Trophoblast cell (in vitro differentiated cells and primary cell): ENCODE measurements around the gene CRLF2.

Experiments used
- DNase-seq, 2 donors: peaks; one replicate each; pipeline ENCODE4 v3.0.0-alpha.2; 2016
- H2AFZ ChIP-seq: 2 replicates; pipeline ENCODE4 v1.6.1; 2013; ENCODE audit warnings: low read length, moderate library complexity, mild to moderate bottlenecking; ENCODE audit not compliant: insufficient read depth, poor library complexity
- H2AK5ac ChIP-seq: 2 replicates; pipeline ENCODE4 v1.6.1; 2013; ENCODE audit warnings: mild to moderate bottlenecking, low read length
- H2BK120ac ChIP-seq: 2 replicates; pipeline ENCODE4 v1.6.1; 2013; ENCODE audit warnings: low read length, mild to moderate bottlenecking, moderate library complexity; ENCODE audit not compliant: insufficient read depth, poor library complexity
- H2BK12ac ChIP-seq: 2 replicates; pipeline ENCODE4 v1.6.1; 2013; ENCODE audit warnings: mild to moderate bottlenecking, low read length, moderate library complexity
- H2BK5ac ChIP-seq: 2 replicates; pipeline ENCODE4 v1.6.1; 2013; ENCODE audit warnings: low read length, low read depth, moderate library complexity, mild to moderate bottlenecking; ENCODE audit not compliant: poor library complexity
- H3K14ac ChIP-seq: 2 replicates; pipeline ENCODE4 v1.6.1; 2013; ENCODE audit warnings: mild to moderate bottlenecking, low read length
- H3K18ac ChIP-seq: 2 replicates; pipeline ENCODE4 v1.6.1; 2013; ENCODE audit warnings: mild to moderate bottlenecking, low read length
- H3K23ac ChIP-seq: 2 replicates; pipeline ENCODE4 v1.6.1; 2013; ENCODE audit warnings: low read length
- H3K27ac ChIP-seq: 2 replicates; pipeline ENCODE4 v1.5.1; 2013; ENCODE audit warnings: low read depth, mild to moderate bottlenecking, inconsistent platforms, low read length, moderate library complexity
- H3K27me3 ChIP-seq: 2 replicates; pipeline ENCODE4 v1.6.1; 2013; ENCODE audit warnings: inconsistent platforms, mild to moderate bottlenecking, low read length, moderate library complexity; ENCODE audit not compliant: insufficient read depth
- H3K36me3 ChIP-seq, 2 experiments: 1 replicate in 1 of 2; 2 replicates in 1 of 2; pipeline ENCODE4 v1.6.1; 2013; ENCODE audit warnings: low read length in 2 of 2, mild to moderate bottlenecking in 2 of 2, moderate library complexity in 1 of 2; ENCODE audit not compliant: insufficient read depth in 2 of 2, control insufficient read depth in 1 of 2
- H3K4ac ChIP-seq: 2 replicates; pipeline ENCODE4 v1.6.1; 2013; ENCODE audit warnings: low read depth, mild to moderate bottlenecking, low read length, moderate library complexity
- H3K4me1 ChIP-seq, 2 experiments: 1 replicate in 1 of 2; 2 replicates in 1 of 2; pipeline ENCODE4 v1.6.1; 2013; ENCODE audit warnings: low read length in 2 of 2, mild to moderate bottlenecking in 2 of 2, moderate library complexity in 1 of 2; ENCODE audit not compliant: insufficient read depth in 2 of 2, control insufficient read depth in 1 of 2
- H3K4me2 ChIP-seq: 2 replicates; pipeline ENCODE4 v1.6.1; 2013; ENCODE audit warnings: inconsistent platforms, mild to moderate bottlenecking, low read length, moderate library complexity
- H3K4me3 ChIP-seq: 2 replicates; pipeline ENCODE4 v1.5.1; 2013; ENCODE audit warnings: mild to moderate bottlenecking, low read depth, low read length, inconsistent platforms
- H3K79me1 ChIP-seq: one replicate; pipeline ENCODE4 v1.6.1; 2013; ENCODE audit warnings: low read length
- H3K79me2 ChIP-seq: 2 replicates; pipeline ENCODE4 v1.6.1; 2013; ENCODE audit warnings: low read length, mild to moderate bottlenecking; ENCODE audit not compliant: control insufficient read depth, insufficient read depth, poor library complexity
- H3K9ac ChIP-seq: 2 replicates; pipeline ENCODE4 v1.6.1; 2013; ENCODE audit warnings: mild to moderate bottlenecking, low read length
- H3K9me3 ChIP-seq: 2 replicates; pipeline ENCODE4 v1.6.1; 2013; ENCODE audit warnings: low read depth, mild to moderate bottlenecking, control low read depth, inconsistent platforms, low read length; ENCODE audit not compliant: insufficient read depth
- H4K12ac ChIP-seq: 2 replicates; pipeline ENCODE4 v1.6.1; 2013; ENCODE audit warnings: low read depth, mild to moderate bottlenecking, low read length, moderate library complexity
- H4K8ac ChIP-seq: 2 replicates; pipeline ENCODE4 v1.6.1; 2013; ENCODE audit warnings: low read depth, mild to moderate bottlenecking, low read length, moderate library complexity
- H4K91ac ChIP-seq: one replicate; pipeline ENCODE4 v1.6.1; 2013; ENCODE audit warnings: low read depth, mild to moderate bottlenecking, low read length, moderate library complexity
- WGBS: extraction: QIAGEN DNeasy Blood & Tissue Kit; methylation state at CpG from one replicate; pipeline ENCODE4 v1.1.7; 2013; ENCODE audit warnings: missing lambda C conversion rate; ENCODE audit not compliant: insufficient read length, insufficient coverage; ENCODE audit errors: extremely low coverage; 5-methylcytosine and 5-hydroxymethylcytosine counted together

CRLF2 gene

DNA sequence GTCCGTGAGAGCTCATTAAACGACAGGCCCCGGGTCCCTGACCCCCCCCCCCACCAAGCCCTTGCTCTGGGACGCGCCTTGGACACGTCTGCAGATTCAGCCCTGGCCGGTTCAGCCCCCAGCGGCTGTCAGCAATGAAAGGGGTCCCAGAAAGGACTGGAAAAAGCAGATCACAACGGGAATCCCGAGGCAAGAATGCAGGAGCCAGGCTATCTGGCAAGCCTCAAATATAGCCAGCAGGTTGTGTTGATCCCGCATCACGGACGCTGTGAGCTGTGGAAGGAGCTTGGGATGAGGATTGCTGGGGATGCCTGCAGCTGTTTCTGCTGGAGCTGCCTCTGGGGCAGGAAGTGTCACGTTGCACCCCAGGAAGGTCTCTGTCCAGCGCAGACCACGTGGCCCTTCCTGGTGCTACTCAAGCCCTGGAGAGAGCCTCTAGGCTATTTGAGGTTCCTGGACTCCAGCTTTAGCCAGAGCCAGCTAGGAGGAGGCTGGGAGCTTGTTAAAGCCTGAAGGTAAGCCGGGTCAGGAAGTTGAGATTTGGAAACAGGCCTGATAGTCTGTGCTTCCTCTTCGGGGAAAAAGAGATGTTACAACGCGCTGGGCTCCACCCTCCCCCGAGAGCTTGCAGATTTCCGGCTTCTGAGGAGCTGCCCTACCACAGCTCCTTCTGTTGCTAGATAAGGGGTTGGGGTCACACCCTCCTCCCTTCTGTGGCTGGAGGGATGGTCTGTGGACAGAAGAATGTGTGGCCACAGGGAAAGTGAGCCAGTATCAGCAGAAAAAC, 36.8 kb upstream of the CRLF2 start:
- DNase-seq = peak; percentile 83 to 94
- H3K23ac ChIP-seq = no peak overlapping the region
- peak overlapping the region; percentile 98 for H2BK5ac ChIP-seq

DNA sequence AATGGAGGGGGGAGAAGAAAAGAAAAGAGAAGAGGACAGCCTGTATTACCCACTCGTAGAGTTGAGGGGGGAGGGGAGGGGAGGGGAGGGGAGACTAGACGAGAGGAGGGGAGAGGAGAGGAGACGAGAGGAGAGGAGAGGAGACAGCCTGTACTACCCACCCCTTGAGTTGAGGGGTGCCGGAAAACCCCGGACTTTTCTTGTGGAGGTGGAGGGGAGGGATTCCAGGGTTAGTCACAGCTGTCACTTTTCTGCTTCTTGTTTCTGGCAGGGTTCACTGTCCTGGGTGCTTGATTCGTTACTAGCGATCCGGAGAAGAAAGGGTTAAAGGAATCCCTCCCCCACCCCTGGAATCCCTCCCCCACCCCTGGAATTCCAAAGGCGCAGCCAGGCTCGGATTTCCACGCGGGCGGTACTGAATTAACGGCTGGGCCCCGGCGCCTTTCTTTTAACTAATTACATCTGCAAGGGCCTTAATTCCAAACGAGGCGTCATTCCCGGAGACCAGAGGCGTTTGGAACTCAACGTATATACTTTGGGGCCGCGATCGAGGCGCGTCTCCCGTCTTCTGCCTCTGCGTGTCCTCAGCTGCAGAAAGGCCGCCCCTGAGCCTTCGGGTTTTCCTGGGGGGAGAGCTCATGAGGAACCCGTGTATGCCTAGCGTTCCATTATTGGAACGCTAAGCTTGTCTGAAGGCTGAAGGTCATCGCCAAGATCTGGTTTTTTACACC, 36.0 kb upstream of the CRLF2 start:
- peak overlapping the region; percentile 79 for H2AFZ ChIP-seq
- H2BK5ac ChIP-seq = peak overlapping the region; percentile 98
- peak overlapping the region; percentile 85 for H3K14ac ChIP-seq
- H3K9me3 ChIP-seq = no peaks in the 10 kb centered on the region
- no peak overlapping the region for H3K4me3 ChIP-seq
- H3K9ac ChIP-seq = peak overlapping the region; percentile 13
- H3K4ac ChIP-seq = peak overlapping the region; percentile 81
- peaks cover 2% of the 10 kb centered on the region for H3K79me2 ChIP-seq
- H4K12ac ChIP-seq = peak overlapping the region; percentile 67
- H2BK120ac ChIP-seq = peak overlapping the region; percentile 99
- H3K36me3 ChIP-seq = no peaks in the 10 kb centered on the region
- H3K18ac ChIP-seq = peak overlapping the region; percentile 90
- no CpG with 5 or more reads among the region's 34 CpGs for WGBS
- H4K8ac ChIP-seq = peak overlapping the region; percentile 98
- peak overlapping the region; percentile 39 for H2AK5ac ChIP-seq
- no peak overlapping the region for H3K23ac ChIP-seq
- peak overlapping the region; percentile 100 for H3K27ac ChIP-seq
- peak; percentile 46 to 54 for DNase-seq
- peak overlapping the region; percentile 83 for H2BK12ac ChIP-seq
- no peaks in the 10 kb centered on the region for H3K27me3 ChIP-seq
- H4K91ac ChIP-seq = peak overlapping the region; percentile 97
- peaks cover 31% of the 10 kb centered on the region for H3K79me1 ChIP-seq
- H3K4me2 ChIP-seq = peak overlapping the region; percentile 63
- peaks cover 6 to 12% of the 10 kb centered on the region in 2 experiments for H3K4me1 ChIP-seq

More for the DNA sequence above, 36.8 kb upstream of the CRLF2 start:
- H3K9ac ChIP-seq = no peak overlapping the region
- H3K18ac ChIP-seq = peak overlapping the region; percentile 90
- H3K36me3 ChIP-seq = no peaks in the 10 kb centered on the region
- peaks cover 2 to 12% of the 10 kb centered on the region in 2 experiments for H3K4me1 ChIP-seq
- peak overlapping the region; percentile 85 for H3K14ac ChIP-seq
- H3K27me3 ChIP-seq = no peaks in the 10 kb centered on the region
- H2BK12ac ChIP-seq = peak overlapping the region; percentile 83
- H4K91ac ChIP-seq = peak overlapping the region; percentile 97
- H2AK5ac ChIP-seq = no peak overlapping the region
- H3K9me3 ChIP-seq = peaks cover 1% of the 10 kb centered on the region
- no peak overlapping the region for H3K4me3 ChIP-seq
- peak overlapping the region; percentile 67 for H4K12ac ChIP-seq
- peak overlapping the region; percentile 63 for H3K4me2 ChIP-seq
- peak overlapping the region; percentile 98 for H4K8ac ChIP-seq
- no peak overlapping the region for H2AFZ ChIP-seq
- WGBS = no CpG with 5 or more reads among the region's 22 CpGs
- peaks cover 2% of the 10 kb centered on the region for H3K79me2 ChIP-seq
- peaks cover 27% of the 10 kb centered on the region for H3K79me1 ChIP-seq
- H3K4ac ChIP-seq = peak overlapping the region; percentile 22
- peak overlapping the region; percentile 100 for H3K27ac ChIP-seq
- H2BK120ac ChIP-seq = peak overlapping the region; percentile 99

DNA sequence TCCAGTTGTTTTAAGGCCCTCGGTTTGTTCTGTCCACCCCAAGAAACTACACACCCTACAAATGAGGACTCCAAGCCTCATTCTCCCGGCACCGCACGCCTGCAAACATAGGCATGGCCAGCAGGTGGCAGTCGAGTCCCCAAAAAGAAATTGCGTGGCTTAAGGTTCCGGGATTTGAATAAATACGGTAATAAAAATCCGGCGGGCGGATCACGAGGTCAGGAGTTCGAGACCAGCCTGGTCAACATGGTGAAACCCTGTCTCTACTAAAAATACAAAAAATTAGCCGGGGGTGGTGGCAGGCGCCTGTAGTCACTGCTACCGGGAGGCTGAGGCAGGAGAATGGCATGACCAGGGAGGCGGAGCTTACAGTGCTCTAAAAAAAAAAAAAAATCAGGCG, 34.4 kb upstream of the CRLF2 start:
- Histone ChIP-seq H2AK5ac (peak overlapping the region; percentile 87), H2BK12ac (peak overlapping the region; percentile 93), H4K12ac (no peak overlapping the region), H3K4me1 (peaks cover 6 to 16% of the 10 kb centered on the region in 2 experiments), H3K4me3 (no peak overlapping the region), H3K4ac (no peak overlapping the region), H3K9me3 (no peaks in the 10 kb centered on the region), H3K79me1 (peaks cover 39% of the 10 kb centered on the region), H3K36me3 (no peaks in the 10 kb centered on the region), H2BK120ac (peak overlapping the region; percentile 76), H2AFZ (no peak overlapping the region), H3K27ac (no peak overlapping the region), H3K18ac (no peak overlapping the region), H4K91ac (peak overlapping the region; percentile 83), H3K14ac (no peak overlapping the region), H2BK5ac (no peak overlapping the region), H3K79me2 (peaks cover 2% of the 10 kb centered on the region), H3K4me2 (no peak overlapping the region), H3K23ac (no peak overlapping the region), H3K9ac (no peak overlapping the region), H4K8ac (no peak overlapping the region), H3K27me3 (no peaks in the 10 kb centered on the region)
- WGBS = no CpG with 5 or more reads among the region's 18 CpGs
- DNase-seq = peak; percentile 78 to 91

DNA sequence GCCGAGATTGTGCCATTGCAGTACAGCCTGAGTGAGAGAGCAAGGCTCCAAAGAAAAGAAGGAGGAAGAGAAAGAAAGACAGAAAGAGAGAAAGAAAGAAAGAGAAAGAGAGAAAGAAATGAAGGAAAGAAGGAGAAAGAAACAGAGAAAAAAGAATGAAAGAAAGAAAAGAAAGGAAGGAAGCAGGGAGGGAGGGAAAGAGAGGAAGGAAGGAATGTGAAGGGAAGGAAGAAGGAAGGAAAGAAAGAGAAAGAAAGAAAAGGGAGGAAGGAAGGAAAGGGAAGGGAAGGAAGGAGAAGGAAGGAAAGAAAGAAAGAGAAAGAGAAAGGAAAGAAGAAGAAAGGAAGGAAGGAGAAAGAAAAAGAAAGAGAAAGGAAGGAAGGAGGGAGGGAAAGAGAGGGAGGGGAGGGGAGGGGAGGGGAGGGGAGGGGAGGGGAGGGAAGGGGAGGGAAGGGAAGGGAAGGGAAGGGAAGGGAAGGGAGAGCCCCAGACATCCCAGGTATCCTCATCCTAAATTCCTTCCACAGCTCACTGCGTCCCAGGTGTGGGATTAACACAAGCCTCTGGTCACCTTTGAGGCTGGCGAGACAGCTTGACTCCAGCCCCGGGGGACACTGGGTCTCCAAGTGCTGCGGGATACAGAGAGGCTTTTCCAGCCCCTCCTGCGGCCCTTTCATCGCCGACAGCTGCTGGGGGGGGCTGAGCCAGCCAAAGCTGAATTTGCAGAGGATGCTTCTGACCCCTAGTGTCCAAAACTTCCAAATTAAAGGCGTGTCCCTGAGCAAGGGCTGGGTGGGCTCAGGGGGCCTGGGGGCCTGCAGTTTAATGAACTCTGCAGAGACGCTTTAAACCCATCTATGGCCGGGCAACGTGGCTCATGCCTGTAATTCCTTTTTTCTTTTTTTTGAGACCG, 32.0 kb upstream of the CRLF2 start:
- Histone ChIP-seq H2BK5ac (peak overlapping the region; percentile 73), H4K8ac (no peak overlapping the region), H2BK120ac (peak overlapping the region; percentile 98), H3K4ac (peak overlapping the region; percentile 83), H3K4me2 (no peak overlapping the region), H4K12ac (peak overlapping the region; percentile 62), H2BK12ac (peak overlapping the region; percentile 98), H3K79me1 (peaks cover 31% of the 10 kb centered on the region), H4K91ac (peak overlapping the region; percentile 97), H3K79me2 (peaks cover 2% of the 10 kb centered on the region), H2AK5ac (no peak overlapping the region), H3K9ac (no peak overlapping the region), H2AFZ (no peak overlapping the region), H3K27ac (peak overlapping the region; percentile 23), H3K27me3 (no peaks in the 10 kb centered on the region), H3K36me3 (no peaks in the 10 kb centered on the region), H3K4me3 (no peak overlapping the region), H3K23ac (no peak overlapping the region), H3K18ac (peak overlapping the region; percentile 61), H3K14ac (peak overlapping the region; percentile 91), H3K4me1 (peaks cover 6 to 12% of the 10 kb centered on the region in 2 experiments), H3K9me3 (peaks cover 3% of the 10 kb centered on the region)
- DNase-seq = peak in 1 of 2 donors; percentile 51
- WGBS = no CpG with 5 or more reads among the region's 13 CpGs
